ENCODE data around the gene TPTE. TPM values are rescaled to one million over a fixed set of nuclear protein-coding genes. Genes with fewer than 3 reads are reported as not detected.
"Not testable (repeated sequence)": the region's sequence is repeated elsewhere in the genome, so short reads cannot be mapped to it uniquely, and the experiment has no call there.

The TPTE gene
- total RNA-seq, 1 experiment from 2014 or later, result not detected

GRCh38 chr21:10616061-10616460 is 94.7 kb downstream of the TPTE start:
- POLR2A ChIA-PET; DNase-seq (ENCODE audit: low read depth, low spot score); H3K27me3 ChIP-seq (ENCODE audit: insufficient read depth, low read length); H3K9ac ChIP-seq (ENCODE audit: low read length); H4K20me1 ChIP-seq (ENCODE audit: insufficient read depth); H2AFZ ChIP-seq (ENCODE audit: low read depth, low read length, poor library complexity, severe bottlenecking); H3K9me2 ChIP-seq (ENCODE audit: insufficient read depth); H3K4me1 ChIP-seq (ENCODE audit: control insufficient read depth in 1 of 2, insufficient read depth in 2 of 2, low read length in 2 of 2); H3K4me2 ChIP-seq (ENCODE audit: low read length); ATAC-seq; RAD21 ChIA-PET (ENCODE audit: low non-redundant PET in 1 of 2, low total read pairs in 2 of 2, uncharacterized antibody in 2 of 2, unreplicated experiment in 2 of 2); H3K79me2 ChIP-seq (ENCODE audit: insufficient read depth, low read length); BruUV-seq (replicated peaks); intact Hi-C loops (cut with micrococcal nuclease); H3K36me3 ChIP-seq (ENCODE audit: control insufficient read depth in 1 of 2, insufficient read depth in 2 of 2, low read length in 2 of 2); H3K4me3 ChIP-seq (replicated peaks in 1 of 2; ENCODE audit: low read depth in 1 of 2, low read length in 2 of 2); CTCF ChIA-PET; H3K27ac ChIP-seq (ENCODE audit: low read depth, low read length): not testable (repeated sequence)
- H3K9me3 ChIP-seq (ENCODE audit: control insufficient read depth in 1 of 2, insufficient read depth in 1 of 2, low read depth in 1 of 2, low read length in 2 of 2), result peaks cover 27 to 28% of the 10 kb centered on the region in 2 experiments; a peak in 3 of 4 replicates

GRCh38 chr21:10616535-10616934 is 95.2 kb downstream of the TPTE start:
- intact Hi-C loops (cut with micrococcal nuclease), result no loop called here
- POLR2A ChIA-PET, result no interaction called here

More at GRCh38 chr21:10616535-10616934, 95.2 kb downstream of the TPTE start:
- no peaks in the 10 kb centered on the region for H3K36me3 ChIP-seq (ENCODE audit: control insufficient read depth in 1 of 2, insufficient read depth in 2 of 2, low read length in 2 of 2)
- H4K20me1 ChIP-seq (ENCODE audit: insufficient read depth), result no peaks in the 10 kb centered on the region
- ATAC-seq (no peak), DNase-seq (ENCODE audit: low read depth, low spot score) (no peak)
- peaks cover 28 to 29% of the 10 kb centered on the region in 2 experiments; a peak in 3 of 4 replicates for H3K9me3 ChIP-seq (ENCODE audit: control insufficient read depth in 1 of 2, insufficient read depth in 1 of 2, low read depth in 1 of 2, low read length in 2 of 2)
- TF ChIP-seq ZBTB33 (IDR thresholded peaks at IDR 0.05; ENCODE audit: extremely low read depth, insufficient replicate concordance, low read length) (no peak), ATF3 (IDR thresholded peaks at IDR 0.05) (no peak), ZNF274 (IDR thresholded peaks at IDR 0.05; ENCODE audit: low read depth, low read length) (no peak), CTCF (IDR thresholded peaks at IDR 0.05 in 2 of 3, conservative IDR thresholded peaks at IDR 0.05 in 1 of 3; ENCODE audit: borderline replicate concordance in 1 of 3, insufficient read depth in 1 of 3, low read depth in 2 of 3, low read length in 2 of 3) (no peak), TCF7L2 (IDR thresholded peaks at IDR 0.05; ENCODE audit: borderline replicate concordance, extremely low read depth, insufficient read depth, insufficient read length) (no peak), SRF (IDR thresholded peaks at IDR 0.05; ENCODE audit: low read depth) (no peak)
- no peaks in the 10 kb centered on the region for H3K27me3 ChIP-seq (ENCODE audit: insufficient read depth, low read length)
- H3K9me2 ChIP-seq (ENCODE audit: insufficient read depth), result no peaks in the 10 kb centered on the region
- no peaks in the 10 kb centered on the region for H3K4me1 ChIP-seq (ENCODE audit: control insufficient read depth in 1 of 2, insufficient read depth in 2 of 2, low read length in 2 of 2)
- no TSS peak for BruUV-seq (replicated peaks)
- H3K4me3 ChIP-seq (replicated peaks in 1 of 2; ENCODE audit: low read depth in 1 of 2, low read length in 2 of 2), result no peak overlapping the region
- no peaks in the 10 kb centered on the region for H3K79me2 ChIP-seq (ENCODE audit: insufficient read depth, low read length)
- no peak overlapping the region for H3K9ac ChIP-seq (ENCODE audit: low read length)
- ChIA-PET CTCF (no interaction called here), RAD21 (ENCODE audit: low non-redundant PET in 1 of 2, low total read pairs in 2 of 2, uncharacterized antibody in 2 of 2, unreplicated experiment in 2 of 2) (no interaction called here)
- H3K4me2 ChIP-seq (ENCODE audit: low read length), result no peak overlapping the region
- no peak overlapping the region for H3K27ac ChIP-seq (ENCODE audit: low read depth, low read length)
- no peak overlapping the region for H2AFZ ChIP-seq (ENCODE audit: low read depth, low read length, poor library complexity, severe bottlenecking)
